CD4-positive, alpha-beta T cell (primary cell): ENCODE data around the gene ANO2. TPM values are rescaled to one million over a fixed set of nuclear protein-coding genes. Genes with fewer than 3 reads are reported as not detected.

Source experiments
- ATAC-seq: fragments of 200-7000 bp; cut with Tn5 transposase; one replicate; pipeline ENCODE4 v1.10.0; 2022; ENCODE audit warnings: mild to moderate bottlenecking; ENCODE audit not compliant: poor library complexity
- CTCF ChIA-PET: fragments of 350-600 bp; sonication (Branson Sonifier 250); formaldehyde crosslinking; loops from one replicate; lab custom pipeline; 2021; ENCODE audit warnings: antibody characterized with exemption, inconsistent platforms; lab: Charles Lee
- POLR2A ChIA-PET: fragments of 350-600 bp; sonication (Branson Sonifier 250); formaldehyde crosslinking; loops from one replicate; lab custom pipeline; 2021; ENCODE audit warnings: antibody characterized with exemption, inconsistent platforms; lab: Charles Lee
- DNase-seq, 14 experiments: peaks; one replicate each; pipeline ENCODE4 v3.0.0-alpha.2; 2013 to 2020; ENCODE audit warnings: mixed read lengths in 2 of 14
- H3K27ac ChIP-seq, 2 donors: one replicate each; pipeline versions ENCODE4 v1.5.1 to v1.7.0; 2013; ENCODE audit warnings: low read length in 2 of 2, low read depth in 1 of 2, mild to moderate bottlenecking in 1 of 2
- H3K27me3 ChIP-seq, 2 experiments: 1 replicate in 1 of 2; 2 replicates in 1 of 2; pipeline versions ENCODE4 v1.6.1 to v1.7.0; 2013; ENCODE audit warnings: low read length in 2 of 2, control low read depth in 1 of 2, mild to moderate bottlenecking in 1 of 2, moderate library complexity in 1 of 2; ENCODE audit not compliant: insufficient read depth in 2 of 2, control insufficient read depth in 1 of 2
- H3K36me3 ChIP-seq: one replicate; pipeline ENCODE4 v1.6.1; 2013; ENCODE audit warnings: low read length, control low read depth; ENCODE audit not compliant: insufficient read depth
- H3K4me1 ChIP-seq: one replicate; pipeline ENCODE4 v1.6.1; 2013; ENCODE audit warnings: low read length, control low read depth; ENCODE audit not compliant: insufficient read depth
- H3K4me3 ChIP-seq: one replicate; pipeline ENCODE4 v1.5.1; 2013; ENCODE audit warnings: mild to moderate bottlenecking, low read length, moderate library complexity
- H3K9me3 ChIP-seq, 2 experiments: 1 replicate in 1 of 2; 2 replicates in 1 of 2; pipeline versions ENCODE4 v1.6.1 to v1.7.0; 2013; ENCODE audit warnings: low read length in 2 of 2, mild to moderate bottlenecking in 2 of 2, control low read depth in 1 of 2, moderate library complexity in 1 of 2; ENCODE audit not compliant: control insufficient read depth in 1 of 2, insufficient read depth in 1 of 2
- H3K27ac Mint-ChIP-seq: one replicate; pipeline ENCODE4 v1.8.0; 2020; ENCODE audit warnings: mixed read lengths
- H3K27me3 Mint-ChIP-seq: one replicate; pipeline ENCODE4 v1.8.0; 2021; ENCODE audit warnings: mixed read lengths
- H3K36me3 Mint-ChIP-seq: one replicate; pipeline ENCODE4 v1.8.0; 2021; ENCODE audit warnings: low read depth, mixed read lengths
- H3K4me1 Mint-ChIP-seq: one replicate; pipeline ENCODE4 v1.8.0; 2021; ENCODE audit warnings: low read depth, mixed read lengths
- H3K4me3 Mint-ChIP-seq: one replicate; pipeline ENCODE4 v1.8.0; 2020; ENCODE audit warnings: mild to moderate bottlenecking, mixed read lengths
- H3K9me3 Mint-ChIP-seq: one replicate; pipeline ENCODE4 v1.8.0; 2020; ENCODE audit warnings: mixed read lengths
- intact Hi-C, 2 experiments: fragments of 100-400 bp; cut with DNase I in 1 of 2; cut with micrococcal nuclease in 1 of 2; formaldehyde crosslinking; loops; one replicate each; pipeline versions ENCODE4 v1.15.1 to v1.9.0; 2023 to 2025; cut with DNase I, micrococcal nuclease
- total RNA-seq, 174 experiments: library from RNA in 2 of 174; stranded (reverse) in 2 of 174; gene quantifications; one replicate each; pipeline ENCODE4 v1.2.3 and lab custom pipeline; 2021 to 2026
- TF ChIP-seq, protein P1 (sequence below): fragments of 200-600 bp; IDR thresholded peaks from one replicate; pipeline ENCODE4 v1.8.0; 2022; ENCODE audit warnings: antibody characterized with exemption, mild to moderate bottlenecking

The ANO2 gene
- total RNA-seq, 2 experiments from 2014 or later: not detected

- no peaks in the 10 kb centered on the region for H3K27me3 ChIP-seq
- ChIA-PET CTCF (no interaction called here), POLR2A (no interaction called here)
- no peak overlapping the region for H3K27ac Mint-ChIP-seq
- no peak overlapping the region for H3K27ac ChIP-seq
- TF ChIP-seq, protein P1, sequence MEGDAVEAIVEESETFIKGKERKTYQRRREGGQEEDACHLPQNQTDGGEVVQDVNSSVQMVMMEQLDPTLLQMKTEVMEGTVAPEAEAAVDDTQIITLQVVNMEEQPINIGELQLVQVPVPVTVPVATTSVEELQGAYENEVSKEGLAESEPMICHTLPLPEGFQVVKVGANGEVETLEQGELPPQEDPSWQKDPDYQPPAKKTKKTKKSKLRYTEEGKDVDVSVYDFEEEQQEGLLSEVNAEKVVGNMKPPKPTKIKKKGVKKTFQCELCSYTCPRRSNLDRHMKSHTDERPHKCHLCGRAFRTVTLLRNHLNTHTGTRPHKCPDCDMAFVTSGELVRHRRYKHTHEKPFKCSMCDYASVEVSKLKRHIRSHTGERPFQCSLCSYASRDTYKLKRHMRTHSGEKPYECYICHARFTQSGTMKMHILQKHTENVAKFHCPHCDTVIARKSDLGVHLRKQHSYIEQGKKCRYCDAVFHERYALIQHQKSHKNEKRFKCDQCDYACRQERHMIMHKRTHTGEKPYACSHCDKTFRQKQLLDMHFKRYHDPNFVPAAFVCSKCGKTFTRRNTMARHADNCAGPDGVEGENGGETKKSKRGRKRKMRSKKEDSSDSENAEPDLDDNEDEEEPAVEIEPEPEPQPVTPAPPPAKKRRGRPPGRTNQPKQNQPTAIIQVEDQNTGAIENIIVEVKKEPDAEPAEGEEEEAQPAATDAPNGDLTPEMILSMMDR: no peak
- H3K27me3 Mint-ChIP-seq: peaks cover 4% of the 10 kb centered on the region
- ATAC-seq: no peak
- no peak overlapping the region for H3K4me3 Mint-ChIP-seq
- no peak overlapping the region for H3K4me3 ChIP-seq
- H3K9me3 Mint-ChIP-seq: no peaks in the 10 kb centered on the region
- no peaks in the 10 kb centered on the region for H3K36me3 ChIP-seq
- intact Hi-C loops: no loop called here
- DNase-seq: no peak
- no peaks in the 10 kb centered on the region for H3K4me1 Mint-ChIP-seq
- H3K4me1 ChIP-seq: no peaks in the 10 kb centered on the region
- no peaks in the 10 kb centered on the region for H3K9me3 ChIP-seq
- H3K36me3 Mint-ChIP-seq: no peaks in the 10 kb centered on the region
Measured at GRCh38 chr12:5612556-5613410, 332.3 kb downstream of the ANO2 start.

DNA sequence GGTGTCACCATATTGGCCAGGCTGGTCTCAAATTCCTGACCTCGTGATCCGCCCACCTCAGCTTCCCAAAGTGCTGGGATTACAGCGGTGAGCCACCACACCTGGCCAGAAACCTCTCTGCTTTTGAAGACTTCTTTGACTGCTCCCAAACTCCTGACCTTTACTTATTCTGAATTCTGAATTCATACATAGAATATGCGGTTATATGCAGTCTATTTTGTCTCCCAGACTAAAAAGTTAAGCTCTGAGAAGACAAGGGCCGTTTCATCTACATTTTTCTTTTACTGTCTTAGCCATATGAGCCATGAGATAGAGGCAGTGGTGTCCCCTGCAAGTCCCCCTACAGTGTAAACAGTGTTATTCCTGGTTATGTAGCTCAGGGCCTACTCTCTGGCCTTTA is 333.9 kb downstream of the ANO2 start:
- H3K9me3 Mint-ChIP-seq: no peaks in the 10 kb centered on the region
- ATAC-seq (no peak), DNase-seq (no peak)
- Histone ChIP-seq H3K36me3 (no peaks in the 10 kb centered on the region), H3K9me3 (no peaks in the 10 kb centered on the region), H3K4me1 (no peaks in the 10 kb centered on the region), H3K27ac (no peak overlapping the region), H3K4me3 (no peak overlapping the region), H3K27me3 (no peaks in the 10 kb centered on the region)
- peaks cover 4% of the 10 kb centered on the region for H3K27me3 Mint-ChIP-seq
- CTCF ChIA-PET: no interaction called here
- H3K36me3 Mint-ChIP-seq: no peaks in the 10 kb centered on the region
- POLR2A ChIA-PET: no interaction called here
- intact Hi-C loops: no loop called here
- H3K27ac Mint-ChIP-seq: no peak overlapping the region
- no peaks in the 10 kb centered on the region for H3K4me1 Mint-ChIP-seq
- TF ChIP-seq, protein P1: no peak
- H3K4me3 Mint-ChIP-seq: no peak overlapping the region

GRCh38 chr12:5599378-5599777 is 345.7 kb downstream of the ANO2 start:
- Histone ChIP-seq H3K27me3 (no peaks in the 10 kb centered on the region), H3K27ac (no peak overlapping the region), H3K36me3 (no peaks in the 10 kb centered on the region), H3K4me1 (no peaks in the 10 kb centered on the region), H3K9me3 (no peaks in the 10 kb centered on the region), H3K4me3 (no peak overlapping the region)
- ChIA-PET CTCF (interaction anchor here (0.5 kb wide), 1 partner anchor 72 kb away, joined by 5 read pairs; no protein-coding TSS in a partner anchor), POLR2A (no interaction called here)
- intact Hi-C loops: no loop called here
- no peaks in the 10 kb centered on the region for H3K36me3 Mint-ChIP-seq
- DNase-seq (no peak), ATAC-seq (no peak)
- H3K9me3 Mint-ChIP-seq: no peaks in the 10 kb centered on the region
- TF ChIP-seq, protein P1: no peak
- no peak overlapping the region for H3K4me3 Mint-ChIP-seq
- H3K27ac Mint-ChIP-seq: no peak overlapping the region
- no peaks in the 10 kb centered on the region for H3K4me1 Mint-ChIP-seq
- peaks cover 23% of the 10 kb centered on the region for H3K27me3 Mint-ChIP-seq
